HepG2 (cell line): ENCODE measurements around the gene CIB2. TPM values are rescaled to one million over a fixed set of nuclear protein-coding genes. Genes with fewer than 3 reads are reported as not detected.

ENCODE experiments used
- ATAC-seq: fragments of 200-7000 bp; cut with Tn5 transposase; 3 replicates; pipeline ENCODE4 v1.9.1; 2020; ENCODE audit warnings: mild to moderate bottlenecking, moderate library complexity
- BruUV-seq: library from RNA; stranded (reverse); fragments of 400-500 nt; replicated peaks from 2 replicates; lab custom pipeline; 2021; lab: Mats Ljungman, UMichigan
- CTCF ChIA-PET: fragments of 300-600 bp; formaldehyde crosslinking; extraction: SDS; loops from one replicate; lab custom pipeline; 2021; ENCODE audit warnings: low total read pairs, inconsistent platforms, low intra/inter-chr PET ratio; lab: Yijun Ruan, JAX
- POLR2A ChIA-PET: fragments of 350-600 bp; sonication (Branson Sonifier 250); formaldehyde crosslinking; loops from one replicate; lab custom pipeline; 2020; ENCODE audit warnings: antibody characterized with exemption, inconsistent platforms; lab: Yijun Ruan, JAX
- DNase-seq: peaks from one replicate; pipeline ENCODE4 v3.0.0-alpha.2; 2015; ENCODE audit warnings: low spot score
- FAIRE-seq: peaks from 3 replicates; lab custom pipeline; 2011; peaks lifted over from hg19 to GRCh38; lab: Jason Lieb, UNC
- H2AFZ ChIP-seq: one replicate; pipeline ENCODE4 v1.6.1; 2011; ENCODE audit warnings: low read length, inconsistent platforms
- H3K27ac ChIP-seq: fragments of 300-600 bp; 3 replicates; pipeline ENCODE4 v1.8.0; 2011; ENCODE audit warnings: mixed run types, mild to moderate bottlenecking, mixed read lengths, low read length, inconsistent platforms; ENCODE audit not compliant: insufficient read depth; ENCODE audit errors: extremely low read length
- H3K27me3 ChIP-seq, 2 experiments: fragments of 200-600 bp in 1 of 2; 2 replicates in 1 of 2; 3 replicates in 1 of 2; pipeline versions ENCODE4 v1.6.0 to v1.8.0; 2011; ENCODE audit warnings: low read length in 2 of 2, mild to moderate bottlenecking in 2 of 2, moderate library complexity in 2 of 2, inconsistent platforms in 1 of 2; ENCODE audit not compliant: insufficient read depth in 2 of 2, control insufficient read depth in 1 of 2
- H3K36me3 ChIP-seq, 2 experiments: fragments of 200-600 bp in 1 of 2; replicated peaks in 1 of 2; 2 replicates in 1 of 2; 3 replicates in 1 of 2; pipeline versions ENCODE4 v1.5.1 to v1.8.0; 2011; ENCODE audit warnings: low read length in 2 of 2, inconsistent platforms in 1 of 2; ENCODE audit not compliant: insufficient read depth in 2 of 2, control insufficient read depth in 1 of 2
- H3K4me1 ChIP-seq: 2 replicates; pipeline ENCODE4 v1.5.1; 2012; ENCODE audit warnings: low read length, inconsistent platforms; ENCODE audit not compliant: insufficient read depth
- H3K4me2 ChIP-seq: 2 replicates; pipeline ENCODE4 v1.6.0; 2011; ENCODE audit warnings: low read depth, low read length, inconsistent platforms
- H3K4me3 ChIP-seq, 3 experiments: fragments of 200-600 bp in 1 of 3; sonication (generic), shearing (Covaris generic) in 1 of 3; replicated peaks in 1 of 3; 2 replicates each; pipeline ENCODE4 v1.5.1; 2011 to 2016; ENCODE audit warnings: low read length in 3 of 3, inconsistent platforms in 2 of 3, low read depth in 2 of 3, mild to moderate bottlenecking in 2 of 3, control low read depth in 1 of 3, mixed read lengths in 1 of 3; ENCODE audit not compliant: insufficient read depth in 1 of 3
- H3K79me2 ChIP-seq: one replicate; pipeline ENCODE4 v1.6.1; 2011; ENCODE audit warnings: low read length, inconsistent platforms; ENCODE audit not compliant: insufficient read depth
- H3K9ac ChIP-seq: 2 replicates; pipeline ENCODE4 v1.6.0; 2011; ENCODE audit warnings: mild to moderate bottlenecking, low read depth, low read length, inconsistent platforms; ENCODE audit not compliant: insufficient read depth
- H3K9me3 ChIP-seq: 2 replicates; pipeline ENCODE4 v1.5.1; 2012; ENCODE audit warnings: mild to moderate bottlenecking, low read length
- H4K20me1 ChIP-seq: 2 replicates; pipeline ENCODE4 v1.6.0; 2011; ENCODE audit warnings: inconsistent platforms, mild to moderate bottlenecking, low read length, moderate library complexity; ENCODE audit not compliant: insufficient read depth
- CHCHD3 ChIP-seq: sonication (generic); formaldehyde crosslinking; IDR thresholded peaks from 2 replicates; pipeline ENCODE4 v1.8.0; 2022; ENCODE audit warnings: mild to moderate bottlenecking, missing genetic modification reagents, moderate library complexity
- GLI4 ChIP-seq: sonication (generic); formaldehyde crosslinking; IDR thresholded peaks from 2 replicates; pipeline ENCODE4 v1.5.1; 2020; ENCODE audit warnings: missing genetic modification reagents, mild to moderate bottlenecking, moderate library complexity, borderline replicate concordance
- MAX ChIP-seq: IDR thresholded peaks from 2 replicates; pipeline ENCODE4 v1.6.1; 2012; ENCODE audit warnings: inconsistent platforms
- PHF20 ChIP-seq: sonication (generic); formaldehyde crosslinking; IDR thresholded peaks from 2 replicates; pipeline ENCODE4 v1.5.0; 2020; ENCODE audit warnings: mild to moderate bottlenecking, missing genetic modification reagents
- TGIF2 ChIP-seq: IDR thresholded peaks from 2 replicates; pipeline ENCODE4 v1.6.1; 2016; ENCODE audit warnings: control low read depth, missing compliant biosample characterization
- XRCC5 ChIP-seq: fragments of 200-400 bp; formaldehyde crosslinking; optimal IDR thresholded peaks from 2 replicates; pipeline ENCODE3; 2017; ENCODE audit warnings: mild to moderate bottlenecking, low read length
- ZNF17 ChIP-seq: sonication (generic); formaldehyde crosslinking; IDR thresholded peaks from 2 replicates; pipeline ENCODE4 v1.5.0; 2020; ENCODE audit warnings: mild to moderate bottlenecking, missing genetic modification reagents
- ZNF234 ChIP-seq: sonication (generic); formaldehyde crosslinking; conservative IDR thresholded peaks from 2 replicates; pipeline ENCODE4 v1.5.1; 2020; ENCODE audit warnings: mild to moderate bottlenecking, missing genetic modification reagents
- ZNF280B ChIP-seq: sonication (generic); formaldehyde crosslinking; IDR thresholded peaks from 2 replicates; pipeline ENCODE4 v1.5.0; 2020; ENCODE audit warnings: missing genetic modification reagents, mild to moderate bottlenecking, borderline replicate concordance
- ZNF280D ChIP-seq: sonication (generic); formaldehyde crosslinking; IDR thresholded peaks from 2 replicates; pipeline ENCODE4 v1.5.1; 2020; ENCODE audit warnings: mild to moderate bottlenecking, missing genetic modification reagents
- WGBS: methylation state at CpG from one replicate; pipeline ENCODE4 v1.1.6; 2017; ENCODE audit warnings: low lambda C conversion rate; 5-methylcytosine and 5-hydroxymethylcytosine counted together
- in situ Hi-C: cut with HindIII; loops from 2 replicates; pipeline ENCODE4 v1.10.0; 2017; ENCODE audit warnings: low pct_unique_long_range_greater_than_20kb; ENCODE audit not compliant: extremely low pct_ligation_motif_present
- intact Hi-C: fragments of 100-400 bp; cut with micrococcal nuclease; formaldehyde crosslinking; loops from one replicate; pipeline ENCODE4 v1.10.0; 2022; ENCODE audit not compliant: unreplicated experiment
- polyA plus RNA-seq, 8 experiments: library from polyadenylated mRNA; depleted of rRNA in 3 of 8; stranded (reverse) in 7 of 8; unstranded in 1 of 8; fragments of >200 nt; fragmentation: Illumina TruSeq in 4 of 8; extraction: Trizol in 4 of 8; gene quantifications; 2 replicates each; pipeline versions ENCODE4 v1.2.1 to v1.2.3, GENCODE V29; 2011 to 2016; ENCODE audit warnings: low read depth in 4 of 8, missing spikeins in 1 of 8, mixed read lengths in 1 of 8; ENCODE audit not compliant: insufficient read depth in 1 of 8
- total RNA-seq, 5 experiments: library from RNA; depleted of rRNA; stranded (reverse); fragments of >200 nt; fragmentation: Illumina TruSeq; extraction: Trizol; gene quantifications; 2 replicates each; pipeline ENCODE4 v1.2.3, GENCODE V29; 2016; ENCODE audit warnings: low read depth in 1 of 5

CIB2 gene
- total and polyA plus RNA-seq, 2 of the 13 experiments (the other 11 are each of a cell fraction or from before 2014, with no cell fraction given): 1.4 to 1.5 TPM

- Histone ChIP-seq H3K4me3 (no peak overlapping the region), H3K27ac (no peak overlapping the region), H2AFZ (no peak overlapping the region), H3K9ac (no peak overlapping the region), H3K27me3 (no peaks in the 10 kb centered on the region), H3K79me2 (peaks cover 52% of the 10 kb centered on the region), H3K36me3 (no peaks in the 10 kb centered on the region), H3K4me1 (peaks cover 65% of the 10 kb centered on the region), H3K4me2 (no peak overlapping the region), H3K9me3 (no peaks in the 10 kb centered on the region)
- DNase-seq (no peak), FAIRE-seq (no peak), ATAC-seq (no peak)
- CTCF ChIA-PET: no interaction called here
- in situ Hi-C loops (no loop called here), intact Hi-C loops (no loop called here)
- 76% methylated on average over 6 of the region's 6 CpGs for WGBS
- BruUV-seq: no TSS peak
- TF ChIP-seq ZNF280B (CRISPR knock-in tag) (no peak), ZNF17 (no peak), CHCHD3 (no peak), GLI4 (no peak), MAX (no peak), ZNF234 (CRISPR knock-in tag) (no peak), TGIF2 (CRISPR knock-in tag) (no peak), PHF20 (no peak), ZNF280D (CRISPR knock-in tag) (no peak), XRCC5 (no peak)
- TF ChIP-seq, all 625 proteins: peak for 0
- no peaks in the 10 kb centered on the region for H4K20me1 ChIP-seq
- POLR2A ChIA-PET: no interaction called here
Measured at GRCh38 chr15:78061963-78062427, 69.2 kb downstream of the CIB2 start.
